ENCODE data around the gene EFS. TPM values are rescaled to one million over a fixed set of nuclear protein-coding genes. Genes with fewer than 3 reads are reported as not detected.

The EFS gene
- total RNA-seq, 1 experiment from 2014 or later = 0.05 TPM

DNA sequence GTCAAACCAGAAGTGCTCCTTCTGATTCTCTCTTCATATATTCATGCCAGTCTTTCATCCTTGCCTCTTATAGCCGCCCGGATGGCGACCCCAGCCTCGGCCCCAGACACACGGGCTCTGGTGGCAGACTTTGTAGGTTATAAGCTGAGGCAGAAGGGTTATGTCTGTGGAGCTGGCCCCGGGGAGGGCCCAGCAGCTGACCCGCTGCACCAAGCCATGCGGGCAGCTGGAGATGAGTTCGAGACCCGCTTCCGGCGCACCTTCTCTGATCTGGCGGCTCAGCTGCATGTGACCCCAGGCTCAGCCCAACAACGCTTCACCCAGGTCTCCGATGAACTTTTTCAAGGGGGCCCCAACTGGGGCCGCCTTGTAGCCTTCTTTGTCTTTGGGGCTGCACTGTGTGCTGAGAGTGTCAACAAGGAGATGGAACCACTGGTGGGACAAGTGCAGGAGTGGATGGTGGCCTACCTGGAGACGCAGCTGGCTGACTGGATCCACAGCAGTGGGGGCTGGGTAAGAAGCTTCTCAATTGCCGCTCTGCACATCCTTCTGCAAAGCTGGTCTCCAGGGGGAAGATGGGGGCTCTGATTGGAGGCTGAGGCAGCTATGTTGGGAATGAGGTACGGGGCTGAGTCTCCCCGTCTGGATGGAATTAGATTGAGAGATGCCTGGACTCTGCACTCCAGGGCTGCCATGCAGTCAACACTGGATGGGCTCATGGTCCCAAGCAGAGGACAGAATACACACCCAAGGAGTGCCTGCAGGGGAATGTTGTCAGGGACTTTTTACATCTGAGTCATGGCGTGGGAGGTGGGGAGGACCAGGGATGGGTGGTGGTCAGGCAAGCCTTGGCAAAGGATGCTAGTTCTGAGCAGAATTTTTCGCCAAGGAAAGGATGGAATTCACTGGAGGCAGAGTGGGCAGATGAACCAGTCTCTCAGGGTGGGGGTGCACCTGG lies 57.0 kb downstream of the EFS start:
- no peak for DNase-seq (ENCODE audit: extremely low read depth, low read depth)

GRCh38 chr14:23307146-23307530 lies 57.8 kb downstream of the EFS start:
- DNase-seq (ENCODE audit: extremely low read depth, low read depth) = no peak

DNA sequence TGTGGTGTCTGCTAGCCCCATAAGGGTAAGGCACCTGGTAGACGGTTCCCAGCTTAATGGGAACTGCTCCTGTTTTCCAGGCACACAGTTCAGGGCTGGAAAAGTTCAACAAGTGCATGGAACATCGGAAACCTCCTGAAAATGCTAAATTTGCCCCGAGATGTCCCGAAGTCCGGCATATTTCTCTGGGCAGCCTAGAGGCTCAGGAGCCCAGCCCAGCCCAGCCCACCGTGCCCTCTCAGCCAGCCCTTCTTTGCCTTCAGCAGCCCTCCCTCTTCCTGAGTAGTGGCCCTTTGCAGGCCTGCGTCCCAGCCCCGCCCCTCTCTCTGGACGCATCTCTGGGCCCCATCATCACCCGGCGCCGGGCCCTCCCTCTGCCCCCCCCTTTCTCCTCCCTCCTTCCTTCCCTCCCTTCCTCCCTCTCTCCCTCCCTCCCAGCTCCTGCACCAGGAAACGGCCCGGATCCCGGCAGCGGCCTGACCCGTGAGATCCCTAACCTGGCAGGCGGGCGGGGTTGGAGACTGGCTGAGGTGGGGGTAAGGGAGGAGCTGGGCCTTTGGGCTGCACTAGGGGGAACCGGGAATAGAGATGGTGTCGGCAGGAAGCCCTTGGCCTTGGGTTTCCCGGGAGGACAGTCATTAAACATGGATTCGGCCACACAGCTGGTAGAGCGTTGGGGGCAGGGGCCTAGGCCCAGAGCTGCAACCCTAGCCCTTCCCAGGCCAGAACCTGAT lies 58.4 kb downstream of the EFS start, which contains the start of gene BCL2L2:
Gene BCL2L2, plus strand, starts transcription at position 422 of the 734 bp plus-strand sequence. CDS start 935 bp downstream, outside the sequence.
- peak; percentile 88 for DNase-seq (ENCODE audit: extremely low read depth, low read depth)

Small RNA genes lying within 50 kb of the gene (small RNA-seq; reads per million reads assigned to genes)
- 0 reads per million in 2 experiments for gene MIR208A

Other genes with a start within 250 kb of the EFS start
- not detected in 2 replicates for gene CEBPE, start 245.9 kb downstream of the EFS start, total RNA-seq (2014; rRNA removed; shearing (Covaris generic))
- 1.0 and 1.1 TPM in 2 replicates for gene SLC7A8, start 181.5 kb downstream of the EFS start, total RNA-seq (2014; rRNA removed; shearing (Covaris generic))
- not detected in 2 replicates for gene RNF212B, start 127.2 kb downstream of the EFS start, total RNA-seq (2014; rRNA removed; shearing (Covaris generic))
- gene HOMEZ, start 79.0 kb downstream of the EFS start, total RNA-seq (2014; rRNA removed; shearing (Covaris generic)) = 7.1 and 7.8 TPM in 2 replicates
- 6.8 and 7.5 TPM in 2 replicates for gene PPP1R3E, start 62.3 kb downstream of the EFS start, total RNA-seq (2014; rRNA removed; shearing (Covaris generic))
- gene BCL2L2, start 58.3 kb downstream of the EFS start, total RNA-seq (2014; rRNA removed; shearing (Covaris generic)) = 21.2 and 25.9 TPM in 2 replicates
- gene PABPN1, start 43.7 kb downstream of the EFS start, total RNA-seq (2014; rRNA removed; shearing (Covaris generic)) = 70.8 and 90.2 TPM in 2 replicates
- gene SLC22A17, start 12.3 kb downstream of the EFS start, total RNA-seq (2014; rRNA removed; shearing (Covaris generic)) = 1.6 and 2.2 TPM in 2 replicates
- not detected in 2 replicates for gene IL25, start 7.6 kb upstream of the EFS start, total RNA-seq (2014; rRNA removed; shearing (Covaris generic))
- gene CMTM5, start 11.9 kb upstream of the EFS start, total RNA-seq (2014; rRNA removed; shearing (Covaris generic)) = not detected in 2 replicates
- not detected in 2 replicates for gene MYH6, start 43.1 kb upstream of the EFS start, total RNA-seq (2014; rRNA removed; shearing (Covaris generic))
- not detected in 2 replicates for gene MYH7, start 70.5 kb upstream of the EFS start, total RNA-seq (2014; rRNA removed; shearing (Covaris generic))
- 95.6 and 99.4 TPM in 2 replicates for gene NGDN, start 104.5 kb upstream of the EFS start, total RNA-seq (2014; rRNA removed; shearing (Covaris generic))
- 0.15 and 0.43 TPM in 2 replicates for gene ZFHX2, start 186.6 kb upstream of the EFS start, total RNA-seq (2014; rRNA removed; shearing (Covaris generic))
- gene THTPA, start 191.1 kb upstream of the EFS start, total RNA-seq (2014; rRNA removed; shearing (Covaris generic)) = 15.3 and 23.6 TPM in 2 replicates
- gene AP1G2, start 202.6 kb upstream of the EFS start, total RNA-seq (2014; rRNA removed; shearing (Covaris generic)) = 28.7 and 45.2 TPM in 2 replicates
- not detected in 2 replicates for gene JPH4, start 213.6 kb upstream of the EFS start, total RNA-seq (2014; rRNA removed; shearing (Covaris generic))